Coronary artery (tissue), 2 donors: Measurements from ENCODE around the gene C11orf87.
A peak's percentile ranks its signal among the peaks of the same experiment; 100 is the strongest.

ENCODE experiments used
- DNase-seq: peaks from one replicate; pipeline ENCODE4 v3.0.0-alpha.2; 2017; ENCODE audit warnings: low spot score
- H3K27ac ChIP-seq, 2 donors: fragments of 200-600 bp; sonication (generic); one replicate each; pipeline ENCODE4 v1.5.1; 2016 to 2019
- H3K4me3 ChIP-seq: fragments of 200-600 bp; sonication (generic); 2 replicates; pipeline ENCODE4 v1.5.1; 2016; ENCODE audit warnings: mild to moderate bottlenecking, moderate library complexity
- TF ChIP-seq, protein P1 (sequence below): fragments of 200-600 bp; sonication (generic); IDR thresholded peaks from one replicate; pipeline ENCODE4 v1.5.1; 2019; ENCODE audit warnings: antibody characterized with exemption

Gene C11orf87

DNA sequence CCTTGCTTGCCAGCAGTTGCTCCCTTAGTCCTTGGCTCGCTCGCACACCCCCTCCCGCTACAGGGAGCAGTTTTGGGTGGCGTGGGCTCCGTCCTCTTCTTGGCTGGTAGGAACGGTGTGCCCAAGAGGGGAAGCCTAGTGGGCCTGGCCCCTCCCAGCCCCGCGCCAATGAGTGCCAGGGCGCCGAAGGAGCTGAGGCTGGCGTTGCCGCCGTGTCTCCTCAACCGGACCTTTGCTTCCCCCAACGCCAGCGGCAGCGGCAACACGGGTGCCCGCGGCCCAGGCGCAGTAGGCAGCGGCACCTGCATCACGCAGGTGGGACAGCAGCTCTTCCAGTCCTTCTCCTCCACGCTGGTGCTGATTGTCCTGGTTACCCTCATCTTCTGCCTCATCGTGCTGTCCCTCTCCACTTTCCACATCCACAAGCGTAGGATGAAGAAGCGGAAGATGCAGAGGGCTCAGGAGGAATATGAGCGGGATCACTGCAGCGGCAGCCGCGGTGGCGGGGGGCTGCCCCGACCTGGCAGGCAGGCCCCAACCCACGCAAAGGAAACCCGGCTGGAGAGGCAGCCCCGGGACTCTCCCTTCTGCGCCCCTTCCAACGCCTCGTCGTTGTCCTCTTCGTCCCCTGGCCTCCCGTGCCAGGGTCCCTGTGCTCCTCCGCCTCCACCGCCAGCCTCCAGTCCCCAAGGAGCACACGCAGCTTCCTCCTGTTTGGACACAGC is 1.6 kb downstream of the C11orf87 start:
- TF ChIP-seq, protein P1, sequence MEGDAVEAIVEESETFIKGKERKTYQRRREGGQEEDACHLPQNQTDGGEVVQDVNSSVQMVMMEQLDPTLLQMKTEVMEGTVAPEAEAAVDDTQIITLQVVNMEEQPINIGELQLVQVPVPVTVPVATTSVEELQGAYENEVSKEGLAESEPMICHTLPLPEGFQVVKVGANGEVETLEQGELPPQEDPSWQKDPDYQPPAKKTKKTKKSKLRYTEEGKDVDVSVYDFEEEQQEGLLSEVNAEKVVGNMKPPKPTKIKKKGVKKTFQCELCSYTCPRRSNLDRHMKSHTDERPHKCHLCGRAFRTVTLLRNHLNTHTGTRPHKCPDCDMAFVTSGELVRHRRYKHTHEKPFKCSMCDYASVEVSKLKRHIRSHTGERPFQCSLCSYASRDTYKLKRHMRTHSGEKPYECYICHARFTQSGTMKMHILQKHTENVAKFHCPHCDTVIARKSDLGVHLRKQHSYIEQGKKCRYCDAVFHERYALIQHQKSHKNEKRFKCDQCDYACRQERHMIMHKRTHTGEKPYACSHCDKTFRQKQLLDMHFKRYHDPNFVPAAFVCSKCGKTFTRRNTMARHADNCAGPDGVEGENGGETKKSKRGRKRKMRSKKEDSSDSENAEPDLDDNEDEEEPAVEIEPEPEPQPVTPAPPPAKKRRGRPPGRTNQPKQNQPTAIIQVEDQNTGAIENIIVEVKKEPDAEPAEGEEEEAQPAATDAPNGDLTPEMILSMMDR = no peak
- Histone ChIP-seq H3K27ac (no peak overlapping the region), H3K4me3 (peak overlapping the region; percentile 55)
- no peak for DNase-seq

DNA sequence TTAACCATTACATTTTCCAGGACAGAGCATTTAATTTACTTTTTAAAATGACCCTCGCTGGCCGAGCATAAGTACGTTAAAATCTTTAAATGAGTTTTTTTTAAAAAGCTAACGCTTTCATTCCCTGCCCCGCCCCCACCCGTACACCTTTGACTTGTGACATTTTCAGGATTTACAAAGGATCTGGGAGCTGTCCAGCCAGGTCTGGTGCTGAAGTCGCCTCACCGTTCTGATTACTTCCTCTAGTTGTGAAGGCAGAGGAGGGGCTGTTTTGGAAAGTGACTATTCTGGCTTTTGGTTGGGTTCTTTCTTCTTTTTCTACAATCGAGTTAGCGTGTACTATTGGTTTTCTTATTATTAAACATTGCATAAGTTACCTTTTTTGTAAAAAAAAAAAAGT is 2.9 kb downstream of the C11orf87 start:
- H3K27ac ChIP-seq = no peak overlapping the region
- TF ChIP-seq, protein P1 = no peak
- H3K4me3 ChIP-seq = no peak overlapping the region
- no peak for DNase-seq

DNA sequence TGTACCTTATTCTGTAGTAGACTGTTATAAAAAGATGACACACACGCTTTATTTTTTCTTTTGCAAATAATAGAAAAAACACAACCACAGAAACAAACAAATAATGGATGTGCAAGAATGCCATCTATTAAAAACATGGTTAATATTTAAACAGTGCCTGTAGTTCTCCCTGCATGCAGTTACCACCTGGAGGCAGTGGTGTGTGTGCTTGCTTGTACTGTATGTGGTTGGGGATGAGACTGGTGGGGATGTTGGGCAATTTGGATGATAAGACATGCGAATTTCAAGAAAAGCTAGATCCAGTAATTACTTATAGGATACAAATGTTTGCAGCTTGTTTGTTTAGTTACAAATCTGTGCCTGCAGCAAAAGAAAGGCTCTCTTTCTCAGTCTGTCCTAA is 3.6 kb downstream of the C11orf87 start:
- DNase-seq = no peak
- TF ChIP-seq, protein P1 = no peak
- Histone ChIP-seq H3K4me3 (no peak overlapping the region), H3K27ac (no peak overlapping the region)

DNA sequence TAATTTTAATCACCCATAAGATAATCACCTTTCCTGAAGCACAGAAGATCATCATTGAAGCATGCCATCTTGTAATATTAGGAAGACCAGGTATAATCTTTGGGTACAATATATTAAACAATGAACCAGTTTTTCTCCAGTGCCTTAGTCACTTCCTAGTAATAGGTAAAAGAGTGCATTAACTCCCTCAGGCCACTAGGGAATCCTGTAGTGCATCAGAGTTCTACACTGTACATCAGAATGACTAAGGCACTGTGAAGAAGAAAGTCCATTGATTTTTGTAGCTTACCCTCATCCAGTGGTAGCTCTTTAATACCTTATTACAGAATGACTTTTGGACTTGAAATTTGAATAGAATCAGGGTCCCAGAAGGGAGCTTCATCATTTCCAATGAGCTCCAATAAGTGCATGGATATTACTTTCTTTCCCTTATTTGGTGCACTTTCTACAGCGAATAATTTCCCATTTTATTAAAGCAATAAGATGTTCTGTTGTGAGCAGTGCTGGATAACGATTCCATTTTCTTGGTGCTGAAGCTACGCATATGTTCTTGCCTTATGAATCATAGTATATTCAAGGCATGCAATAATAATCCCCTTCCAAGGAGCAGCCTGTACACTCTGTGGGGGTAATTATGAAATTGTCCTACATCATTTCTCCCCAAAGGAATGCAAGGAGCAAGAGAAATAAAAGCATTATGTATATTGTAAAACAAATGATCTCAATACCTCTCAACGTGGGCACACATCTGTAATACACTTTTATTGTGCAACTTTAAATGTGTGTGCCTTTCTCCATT is 4.7 kb downstream of the C11orf87 start:
- TF ChIP-seq, protein P1 = no peak
- no peak overlapping the region for H3K27ac ChIP-seq
- H3K4me3 ChIP-seq = no peak overlapping the region
- no peak for DNase-seq

DNA sequence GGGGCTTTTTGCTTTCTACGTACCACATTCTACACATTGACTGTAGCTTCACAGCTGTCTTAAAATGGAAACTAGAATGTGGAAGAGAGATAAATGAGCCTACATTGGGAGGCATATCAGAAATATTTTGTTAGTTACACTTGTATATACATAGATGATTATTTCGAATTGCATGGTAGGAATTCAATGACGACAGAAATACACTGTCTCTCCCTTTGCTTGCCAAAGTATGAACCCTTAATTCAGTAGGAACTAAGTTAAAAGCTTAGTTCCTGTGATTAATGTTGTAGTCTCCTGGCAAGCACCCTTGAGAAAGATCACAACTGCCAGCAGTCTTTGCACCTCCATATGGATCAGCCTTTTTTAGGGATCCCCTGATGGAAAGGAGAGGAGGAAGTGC is 10.1 kb downstream of the C11orf87 start:
- H3K27ac ChIP-seq = no peak overlapping the region
- TF ChIP-seq, protein P1 = no peak
- H3K4me3 ChIP-seq = no peak overlapping the region
- no peak for DNase-seq

DNA sequence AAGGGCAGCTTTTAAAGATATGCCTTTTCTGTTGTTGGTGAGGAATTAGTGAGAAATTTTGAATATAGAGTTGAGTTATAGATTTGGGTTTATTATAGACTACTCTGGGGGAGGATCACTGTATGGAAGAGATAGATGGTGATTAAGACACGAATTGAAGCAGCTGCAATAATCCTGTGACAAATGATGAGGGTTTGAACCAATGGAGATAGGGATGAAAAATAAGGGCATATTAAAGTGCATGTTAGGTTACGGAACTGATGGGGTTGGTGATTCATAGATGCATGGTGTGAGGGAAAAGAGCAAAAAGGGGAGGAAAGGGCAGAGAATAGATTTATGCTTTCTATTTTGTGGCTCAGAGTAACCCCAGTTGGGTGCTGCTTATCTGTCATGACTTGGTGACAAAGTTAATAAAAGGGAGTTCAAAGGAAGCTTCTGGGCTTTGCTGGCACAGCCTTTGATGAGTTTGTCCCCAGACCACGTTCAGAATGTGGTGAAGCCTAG is 11.8 kb downstream of the C11orf87 start:
- Histone ChIP-seq H3K27ac (no peak overlapping the region), H3K4me3 (no peak overlapping the region)
- TF ChIP-seq, protein P1 = no peak
- DNase-seq = no peak
